GM19372 (cell line): ENCODE measurements around the gene LRRIQ1.

ENCODE experiments used
- ATAC-seq: cut with Tn5 transposase; IDR thresholded peaks from one replicate; pipeline ENCODE4 v1.9.1; 2021; ENCODE audit warnings: mild to moderate bottlenecking, low read depth, moderate library complexity; ENCODE audit not compliant: unreplicated experiment

LRRIQ1 gene

GRCh38 chr12:85279449-85280164, 243.5 kb downstream of the LRRIQ1 start:
- ATAC-seq, result no peak

- ATAC-seq, result peak; percentile 61
Observed at GRCh38 chr12:85280165-85280983, 244.2 kb downstream of the LRRIQ1 start, which contains the start of gene ALX1. Gene ALX1 (plus strand): TSS chr12:85280220. CDS start chr12:85280262, 42 bp downstream.

- ATAC-seq, result no peak
Observed at GRCh38 chr12:85280984-85281630, 245.0 kb downstream of the LRRIQ1 start.

GRCh38 chr12:85281636-85282312, 245.6 kb downstream of the LRRIQ1 start:
- no peak for ATAC-seq

- no peak for ATAC-seq
Observed at GRCh38 chr12:85283560-85283959, 247.4 kb downstream of the LRRIQ1 start.
